Left ventricle myocardium superior (tissue), 1 donor: Measurements from ENCODE around the gene DDC. TPM values are rescaled to one million over a fixed set of nuclear protein-coding genes. Genes with fewer than 3 reads are reported as not detected.

Experiments used
- total RNA-seq: library from RNA; stranded (reverse); fragmentation: NEBNext Ultra II Directional; extraction: Animal tissue kit (Norgen Biotek cat#: 25700); gene quantifications from one replicate; pipeline ENCODE4 v1.2.1, GENCODE V29; 2021
- donor health status: DM: no; HTN: yes; CAD: no; lungs with severe emphysema.

DDC gene
- total RNA-seq, 1 donor from 2014 or later = not detected

Other genes with a start within 250 kb of the DDC start
- gene FIGNL1, start 115.1 kb downstream of the DDC start, total RNA-seq = 5.2 TPM
- gene GRB10, start 217.5 kb upstream of the DDC start, total RNA-seq = 25.4 TPM